Measurements from ENCODE around the gene FUT6. TPM values are rescaled to one million over a fixed set of nuclear protein-coding genes. Genes with fewer than 3 reads are reported as not detected.

The FUT6 gene
- total and polyA plus RNA-seq, 4 donors, result 2.6 to 14.0 (median 7.3) TPM

GRCh38 chr19:5793188-5793587 lies 46.3 kb downstream of the FUT6 start:
- Histone ChIP-seq H3K9ac (ENCODE audit: low read depth in 1 of 2, low read length in 2 of 2) (no peak overlapping the region), H3K9me3 (ENCODE audit: control insufficient read depth in 4 of 4, low read length in 3 of 4) (no peaks in the 10 kb centered on the region), H3K36me3 (ENCODE audit: control insufficient read depth in 4 of 4, insufficient read depth in 3 of 4, low read depth in 1 of 4, low read length in 3 of 4) (peaks cover 0 to 16% (median 7%) of the 10 kb centered on the region in 4 donors), H3K4me3 (ENCODE audit: low read depth in 1 of 3, low read length in 3 of 3) (no peak overlapping the region), H3K4me1 (ENCODE audit: control insufficient read depth in 4 of 4, insufficient read depth in 4 of 4, low read length in 3 of 4) (peaks cover 0 to 20% (median 10%) of the 10 kb centered on the region in 4 donors), H3K27ac (ENCODE audit: low read depth in 1 of 2, low read length in 2 of 2) (no peak overlapping the region), H3K27me3 (ENCODE audit: control insufficient read depth in 4 of 4, insufficient read depth in 4 of 4, low read length in 3 of 4) (no peaks in the 10 kb centered on the region)
- DNase-seq (ENCODE audit: low spot score), result no peak
- 92% methylated on average over 3 of the region's 3 CpGs for WGBS
- TF ChIP-seq RAD21 (IDR thresholded peaks at IDR 0.05) (no peak), YY1 (IDR thresholded peaks at IDR 0.05) (no peak), RXRA (IDR thresholded peaks at IDR 0.05) (no peak), FOXA1 (IDR thresholded peaks at IDR 0.05) (no peak), ATF3 (IDR thresholded peaks at IDR 0.05) (no peak), FOXA2 (IDR thresholded peaks at IDR 0.05) (no peak), SP1 (IDR thresholded peaks at IDR 0.05) (no peak), JUND (IDR thresholded peaks at IDR 0.05) (no peak), EGR1 (IDR thresholded peaks at IDR 0.05; ENCODE audit: low read depth in 2 of 2) (no peak), NR2F2 (IDR thresholded peaks at IDR 0.05) (no peak), HNF4G (IDR thresholded peaks at IDR 0.05) (no peak), GABPA (IDR thresholded peaks at IDR 0.05 in 1 of 2, conservative IDR thresholded peaks at IDR 0.05 in 1 of 2) (no peak), TAF1 (conservative IDR thresholded peaks at IDR 0.05) (no peak), HNF4A (conservative IDR thresholded peaks at IDR 0.05) (no peak)
- TF ChIP-seq, protein P1, sequence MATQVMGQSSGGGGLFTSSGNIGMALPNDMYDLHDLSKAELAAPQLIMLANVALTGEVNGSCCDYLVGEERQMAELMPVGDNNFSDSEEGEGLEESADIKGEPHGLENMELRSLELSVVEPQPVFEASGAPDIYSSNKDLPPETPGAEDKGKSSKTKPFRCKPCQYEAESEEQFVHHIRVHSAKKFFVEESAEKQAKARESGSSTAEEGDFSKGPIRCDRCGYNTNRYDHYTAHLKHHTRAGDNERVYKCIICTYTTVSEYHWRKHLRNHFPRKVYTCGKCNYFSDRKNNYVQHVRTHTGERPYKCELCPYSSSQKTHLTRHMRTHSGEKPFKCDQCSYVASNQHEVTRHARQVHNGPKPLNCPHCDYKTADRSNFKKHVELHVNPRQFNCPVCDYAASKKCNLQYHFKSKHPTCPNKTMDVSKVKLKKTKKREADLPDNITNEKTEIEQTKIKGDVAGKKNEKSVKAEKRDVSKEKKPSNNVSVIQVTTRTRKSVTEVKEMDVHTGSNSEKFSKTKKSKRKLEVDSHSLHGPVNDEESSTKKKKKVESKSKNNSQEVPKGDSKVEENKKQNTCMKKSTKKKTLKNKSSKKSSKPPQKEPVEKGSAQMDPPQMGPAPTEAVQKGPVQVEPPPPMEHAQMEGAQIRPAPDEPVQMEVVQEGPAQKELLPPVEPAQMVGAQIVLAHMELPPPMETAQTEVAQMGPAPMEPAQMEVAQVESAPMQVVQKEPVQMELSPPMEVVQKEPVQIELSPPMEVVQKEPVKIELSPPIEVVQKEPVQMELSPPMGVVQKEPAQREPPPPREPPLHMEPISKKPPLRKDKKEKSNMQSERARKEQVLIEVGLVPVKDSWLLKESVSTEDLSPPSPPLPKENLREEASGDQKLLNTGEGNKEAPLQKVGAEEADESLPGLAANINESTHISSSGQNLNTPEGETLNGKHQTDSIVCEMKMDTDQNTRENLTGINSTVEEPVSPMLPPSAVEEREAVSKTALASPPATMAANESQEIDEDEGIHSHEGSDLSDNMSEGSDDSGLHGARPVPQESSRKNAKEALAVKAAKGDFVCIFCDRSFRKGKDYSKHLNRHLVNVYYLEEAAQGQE (IDR thresholded peaks at IDR 0.05), result no peak
- TF ChIP-seq, protein P2, sequence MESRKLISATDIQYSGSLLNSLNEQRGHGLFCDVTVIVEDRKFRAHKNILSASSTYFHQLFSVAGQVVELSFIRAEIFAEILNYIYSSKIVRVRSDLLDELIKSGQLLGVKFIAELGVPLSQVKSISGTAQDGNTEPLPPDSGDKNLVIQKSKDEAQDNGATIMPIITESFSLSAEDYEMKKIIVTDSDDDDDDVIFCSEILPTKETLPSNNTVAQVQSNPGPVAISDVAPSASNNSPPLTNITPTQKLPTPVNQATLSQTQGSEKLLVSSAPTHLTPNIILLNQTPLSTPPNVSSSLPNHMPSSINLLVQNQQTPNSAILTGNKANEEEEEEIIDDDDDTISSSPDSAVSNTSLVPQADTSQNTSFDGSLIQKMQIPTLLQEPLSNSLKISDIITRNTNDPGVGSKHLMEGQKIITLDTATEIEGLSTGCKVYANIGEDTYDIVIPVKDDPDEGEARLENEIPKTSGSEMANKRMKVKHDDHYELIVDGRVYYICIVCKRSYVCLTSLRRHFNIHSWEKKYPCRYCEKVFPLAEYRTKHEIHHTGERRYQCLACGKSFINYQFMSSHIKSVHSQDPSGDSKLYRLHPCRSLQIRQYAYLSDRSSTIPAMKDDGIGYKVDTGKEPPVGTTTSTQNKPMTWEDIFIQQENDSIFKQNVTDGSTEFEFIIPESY (IDR thresholded peaks at IDR 0.05), result no peak
- TF ChIP-seq, protein P3, sequence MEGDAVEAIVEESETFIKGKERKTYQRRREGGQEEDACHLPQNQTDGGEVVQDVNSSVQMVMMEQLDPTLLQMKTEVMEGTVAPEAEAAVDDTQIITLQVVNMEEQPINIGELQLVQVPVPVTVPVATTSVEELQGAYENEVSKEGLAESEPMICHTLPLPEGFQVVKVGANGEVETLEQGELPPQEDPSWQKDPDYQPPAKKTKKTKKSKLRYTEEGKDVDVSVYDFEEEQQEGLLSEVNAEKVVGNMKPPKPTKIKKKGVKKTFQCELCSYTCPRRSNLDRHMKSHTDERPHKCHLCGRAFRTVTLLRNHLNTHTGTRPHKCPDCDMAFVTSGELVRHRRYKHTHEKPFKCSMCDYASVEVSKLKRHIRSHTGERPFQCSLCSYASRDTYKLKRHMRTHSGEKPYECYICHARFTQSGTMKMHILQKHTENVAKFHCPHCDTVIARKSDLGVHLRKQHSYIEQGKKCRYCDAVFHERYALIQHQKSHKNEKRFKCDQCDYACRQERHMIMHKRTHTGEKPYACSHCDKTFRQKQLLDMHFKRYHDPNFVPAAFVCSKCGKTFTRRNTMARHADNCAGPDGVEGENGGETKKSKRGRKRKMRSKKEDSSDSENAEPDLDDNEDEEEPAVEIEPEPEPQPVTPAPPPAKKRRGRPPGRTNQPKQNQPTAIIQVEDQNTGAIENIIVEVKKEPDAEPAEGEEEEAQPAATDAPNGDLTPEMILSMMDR (IDR thresholded peaks at IDR 0.05; ENCODE audit: low read depth, low read length, missing input control), result no peak
- TF ChIP-seq, protein P4, sequence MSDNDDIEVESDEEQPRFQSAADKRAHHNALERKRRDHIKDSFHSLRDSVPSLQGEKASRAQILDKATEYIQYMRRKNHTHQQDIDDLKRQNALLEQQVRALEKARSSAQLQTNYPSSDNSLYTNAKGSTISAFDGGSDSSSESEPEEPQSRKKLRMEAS (IDR thresholded peaks at IDR 0.05), result no peak

Data from liver (tissue), 9 donors.